Frontal cortex (tissue), 4 donors: ENCODE measurements around the gene LIMK2. TPM values are rescaled to one million over a fixed set of nuclear protein-coding genes. Genes with fewer than 3 reads are reported as not detected.
"Not testable (repeated sequence)": the region's sequence is repeated elsewhere in the genome, so short reads cannot be mapped to it uniquely, and the experiment has no call there.

Source experiments
- DNase-seq, 2 donors: peaks; one replicate each; pipeline ENCODE4 v3.0.0; 2012; ENCODE audit warnings: low spot score in 2 of 2
- FAIRE-seq: peaks from 2 replicates; lab custom pipeline; 2012; peaks lifted over from hg19 to GRCh38; lab: Jason Lieb, UNC
- total RNA-seq: library from RNA; depleted of rRNA; stranded (reverse); fragments of >200 nt; gene quantifications from one replicate; pipeline ENCODE4 v1.2.3, GENCODE V29; 2014
- donor health status: control.
- donor health status: control.
- donor health status: control.

The LIMK2 gene
- total RNA-seq, 1 donor from 2014 or later = 13.9 TPM

DNA sequence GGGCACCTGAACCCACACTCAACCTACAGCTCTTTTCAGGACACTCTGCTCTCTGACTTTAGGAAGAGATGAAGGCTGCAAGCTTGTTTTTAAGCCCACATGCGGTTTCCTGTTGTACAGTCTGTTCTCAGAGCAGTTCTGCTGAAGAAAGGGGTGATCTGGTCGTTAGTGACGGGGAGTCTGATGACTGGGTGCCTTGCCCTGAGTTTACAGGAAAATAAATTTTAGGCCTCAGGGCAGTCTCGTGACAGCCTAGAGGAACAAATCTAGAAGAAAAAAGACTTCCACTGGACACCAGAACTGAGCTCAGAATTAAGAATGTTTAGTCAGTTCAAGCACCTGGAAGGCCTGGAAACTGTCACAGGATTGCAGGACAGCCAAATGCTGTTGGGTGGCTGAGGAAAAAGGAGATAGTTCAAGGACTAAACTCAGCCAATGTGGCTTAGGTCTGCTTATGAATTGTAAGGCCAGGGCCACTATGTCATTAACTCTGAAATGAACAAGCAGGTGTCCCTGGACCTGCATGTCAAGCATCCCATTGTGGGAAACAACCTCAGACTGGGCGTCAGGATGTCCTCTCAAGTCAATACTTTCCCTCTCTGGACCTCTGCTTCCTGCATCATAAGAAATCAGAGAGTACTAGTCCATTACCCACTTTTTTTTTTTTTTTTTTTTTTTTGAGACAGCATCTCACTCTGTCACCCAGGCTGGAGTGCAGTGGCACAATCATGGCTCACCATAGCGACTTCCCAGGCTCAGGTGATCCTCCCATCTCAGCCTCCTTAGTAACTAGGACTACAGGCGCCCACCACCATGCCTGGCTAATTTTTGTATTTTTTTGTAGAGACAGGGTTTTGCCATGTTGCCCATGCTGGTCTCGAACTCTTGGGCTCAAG is 74.5 kb downstream of the LIMK2 start:
- no peak for FAIRE-seq
- no peak for DNase-seq

DNA sequence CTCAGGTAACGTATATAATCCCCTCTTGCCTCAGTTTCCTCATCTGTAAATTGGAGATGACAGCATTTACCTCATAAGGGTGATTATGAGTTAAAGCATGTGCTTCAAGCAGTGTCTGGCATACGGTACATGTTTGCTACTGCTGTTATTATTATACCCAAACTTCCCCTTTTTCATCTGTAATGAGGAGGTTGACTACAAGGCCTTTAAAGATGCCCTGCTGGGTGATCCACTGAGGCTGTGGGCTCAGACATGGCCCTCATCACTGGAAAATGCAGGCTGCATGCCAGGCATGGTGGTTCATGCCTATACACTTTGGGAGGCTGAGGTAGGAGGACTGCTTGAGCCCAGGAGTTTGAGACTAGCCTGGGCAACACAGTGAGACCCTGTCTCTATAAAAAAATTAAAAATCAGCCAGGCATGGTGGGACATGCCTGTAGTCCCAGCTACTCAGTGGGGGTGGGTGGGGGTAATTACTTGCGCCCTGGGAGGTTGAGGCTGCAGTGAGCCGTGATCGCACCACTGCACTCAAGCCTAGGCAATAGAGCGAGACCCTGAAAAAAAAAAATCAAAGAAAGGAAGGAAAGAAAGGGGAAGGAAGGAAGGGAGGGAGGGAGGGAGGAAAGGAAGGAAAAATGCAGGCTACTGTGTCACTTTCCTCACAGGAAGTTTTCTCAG is 75.9 kb downstream of the LIMK2 start:
- DNase-seq (no peak), FAIRE-seq (no peak)

DNA sequence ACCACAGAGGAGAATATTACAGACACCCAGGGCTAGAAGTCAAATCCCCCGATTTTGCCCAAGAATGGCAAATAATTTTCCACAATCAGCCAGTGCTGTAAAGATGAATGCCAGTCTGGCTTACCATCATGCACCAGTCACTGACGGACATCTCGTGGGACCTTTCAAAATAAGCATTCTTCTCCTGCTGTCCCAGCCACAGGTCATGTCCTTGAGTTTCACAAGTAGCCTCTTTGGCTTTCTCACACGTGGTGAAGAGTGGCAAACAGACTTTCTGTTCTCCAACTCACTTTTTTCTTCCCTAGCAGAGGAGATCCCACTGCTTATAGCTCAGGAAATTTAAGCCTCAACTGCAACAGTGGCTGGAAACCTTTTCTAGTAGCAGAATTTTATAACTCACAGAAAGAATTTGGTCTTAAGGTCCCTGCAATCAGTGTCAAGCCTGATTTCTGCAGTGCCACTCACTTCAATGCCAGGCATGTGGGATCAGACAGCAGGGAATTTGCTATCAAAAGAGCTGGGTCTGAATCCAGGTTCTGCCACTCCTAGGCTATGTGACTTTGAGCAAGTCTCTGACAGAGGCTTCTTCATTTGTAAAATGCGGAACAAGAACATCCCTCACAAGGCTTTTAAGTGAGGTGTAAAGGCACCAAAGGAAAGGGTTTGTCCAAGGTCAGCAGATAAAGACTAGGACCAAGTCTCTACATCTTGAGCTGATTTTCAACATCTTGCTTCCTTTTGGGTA is 76.6 kb downstream of the LIMK2 start:
- no peak for DNase-seq
- no peak for FAIRE-seq

DNA sequence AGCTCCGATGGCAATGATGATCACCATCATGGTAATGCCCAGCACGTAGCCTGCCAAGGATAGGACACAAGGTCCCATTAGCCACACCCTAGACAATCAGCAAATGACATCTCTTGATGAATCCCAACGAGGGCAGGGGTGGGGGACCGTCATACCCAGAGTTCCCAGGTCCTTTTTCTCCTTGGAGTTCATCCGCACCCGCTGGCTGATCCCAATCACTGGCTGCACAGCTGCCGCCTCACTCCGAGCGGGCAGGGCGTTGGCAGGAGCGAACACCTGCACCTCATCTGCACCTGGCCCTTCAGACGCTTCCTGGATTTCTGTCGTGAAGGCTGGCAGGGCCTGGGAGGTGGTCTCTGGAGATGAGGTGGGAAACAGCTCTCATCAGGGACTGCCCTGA is 77.2 kb downstream of the LIMK2 start:
- FAIRE-seq (no peak), DNase-seq (no peak)

DNA sequence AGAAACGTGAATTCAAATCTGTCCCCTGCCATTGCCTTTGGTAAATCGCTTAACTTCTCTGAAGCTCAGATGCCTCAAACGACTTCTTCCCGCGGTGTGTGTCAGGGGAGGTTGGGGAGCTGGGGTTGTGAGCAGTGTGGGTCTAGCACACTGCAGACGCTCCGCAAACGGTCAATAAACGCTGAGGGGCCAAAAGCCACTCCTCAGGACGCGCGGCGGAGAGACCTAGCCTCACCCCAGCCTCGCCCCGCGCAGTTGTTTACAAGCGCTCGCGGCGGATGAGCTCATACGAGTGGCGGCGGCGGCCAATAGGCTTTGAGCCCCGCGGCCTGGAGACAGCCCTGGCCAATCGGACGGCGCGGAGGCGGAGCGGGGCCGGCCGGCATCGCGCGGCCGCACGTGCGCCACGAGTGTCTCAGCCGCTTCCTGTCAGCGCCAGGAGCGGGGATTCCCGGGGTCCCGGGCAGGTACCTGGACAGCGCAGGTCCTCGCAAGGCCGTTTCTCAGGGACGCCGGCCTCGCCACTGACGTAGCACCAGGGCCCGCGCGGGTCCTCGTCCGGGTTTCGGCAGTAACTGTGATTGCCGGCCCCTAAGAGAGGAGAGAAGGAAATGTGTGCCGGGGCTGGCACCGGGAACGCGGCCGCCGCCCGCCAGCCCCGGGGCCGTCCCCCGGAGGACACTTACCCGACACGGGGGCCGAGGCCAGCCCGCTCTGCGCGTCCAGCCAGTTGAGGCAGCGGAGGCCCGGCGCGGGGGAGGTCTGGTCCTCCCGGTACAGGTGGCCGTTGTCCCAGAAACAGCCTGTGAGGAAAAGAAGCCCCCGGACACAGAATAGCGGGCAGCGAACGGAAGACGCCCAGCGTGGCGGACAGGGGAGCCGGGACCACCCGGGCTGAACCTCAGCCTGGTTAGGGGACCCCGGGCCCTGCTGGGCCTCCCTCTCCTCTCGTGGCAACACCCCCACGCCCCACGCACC is 78.7 kb downstream of the LIMK2 start:
- no peak for FAIRE-seq

DNA sequence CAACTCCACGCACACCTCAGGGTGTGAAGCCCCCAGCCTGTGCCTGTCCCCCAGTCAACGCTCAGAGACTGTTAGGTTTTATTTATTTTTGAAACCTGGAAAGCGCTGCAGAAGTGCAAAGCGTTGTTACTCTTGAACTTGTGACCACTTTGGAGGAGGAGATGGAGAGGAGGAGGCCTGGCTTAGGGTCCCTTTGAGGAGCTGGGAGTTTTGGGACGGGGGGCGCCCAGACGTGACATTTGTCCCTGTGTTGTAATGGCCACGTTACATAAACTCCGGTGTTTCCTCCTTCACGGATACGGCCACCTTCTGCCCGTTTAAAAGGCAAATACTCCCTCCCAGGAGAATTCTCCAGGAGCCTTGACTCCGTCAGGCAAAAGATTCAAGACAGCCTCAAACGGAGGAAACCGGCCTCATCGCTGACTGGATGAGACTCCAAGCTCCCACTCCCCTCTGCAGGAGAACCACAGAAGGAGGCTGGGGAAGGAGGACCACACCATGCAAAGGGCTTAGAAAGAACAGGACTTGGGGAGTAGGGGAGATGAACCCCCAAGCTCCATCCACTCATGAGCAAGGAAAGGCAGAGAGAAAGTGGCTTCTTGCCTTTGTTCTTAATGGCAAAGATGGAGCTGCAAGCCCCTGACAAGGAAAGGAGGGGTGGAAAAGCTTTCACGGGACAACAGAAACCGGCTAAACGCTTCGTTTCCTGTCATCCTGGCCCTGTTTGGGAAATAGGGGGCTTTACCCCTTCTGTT is 79.6 kb downstream of the LIMK2 start:
- FAIRE-seq = no peak
- DNase-seq = no peak

More for the DNA sequence above, 78.7 kb downstream of the LIMK2 start:
- DNase-seq = peak; percentile 87 to 94

DNA sequence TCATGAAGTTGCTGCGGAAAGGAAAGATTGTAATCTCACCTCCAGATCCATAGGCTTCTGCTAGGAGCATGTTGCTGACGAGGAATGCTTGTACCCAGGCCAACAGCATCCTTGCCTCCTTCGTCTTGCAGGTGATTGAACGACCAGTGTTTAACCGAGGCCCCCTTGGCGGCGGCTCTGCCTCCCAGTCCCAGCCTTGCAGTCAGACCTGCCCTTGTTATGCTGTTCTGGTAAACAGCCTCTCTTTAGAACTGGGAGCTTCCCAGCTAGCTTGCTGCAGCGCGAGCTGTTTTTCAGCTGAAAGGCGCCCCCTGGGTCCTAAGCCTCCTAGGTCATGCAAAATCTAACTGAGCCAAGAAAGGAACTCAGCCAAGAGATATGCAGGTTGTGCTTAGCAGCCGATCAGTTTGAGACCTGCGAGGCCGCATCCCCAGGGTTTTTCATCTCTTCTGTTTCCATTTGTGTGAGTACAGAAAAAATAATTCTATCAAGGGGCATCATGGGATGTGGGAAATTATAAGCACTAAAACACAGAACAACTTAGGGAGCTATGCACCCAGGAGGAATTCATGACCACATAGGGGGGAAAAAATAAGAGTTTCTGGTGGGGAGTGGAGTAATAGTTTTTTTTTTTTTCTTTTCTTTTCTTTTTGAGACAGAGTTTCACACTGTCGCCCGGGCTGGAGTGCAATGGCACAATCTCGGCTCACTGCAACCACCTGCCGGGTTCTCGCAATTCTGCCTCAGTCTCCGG is 80.3 kb downstream of the LIMK2 start, which contains the start of gene PIK3IP1:
Gene PIK3IP1, minus strand, starts transcription at position 253 of the 754 bp plus-strand sequence. Its CDS starts 144 bp downstream, at position 109.
- DNase-seq (peak; percentile 73 to 78), FAIRE-seq (no peak)

DNA sequence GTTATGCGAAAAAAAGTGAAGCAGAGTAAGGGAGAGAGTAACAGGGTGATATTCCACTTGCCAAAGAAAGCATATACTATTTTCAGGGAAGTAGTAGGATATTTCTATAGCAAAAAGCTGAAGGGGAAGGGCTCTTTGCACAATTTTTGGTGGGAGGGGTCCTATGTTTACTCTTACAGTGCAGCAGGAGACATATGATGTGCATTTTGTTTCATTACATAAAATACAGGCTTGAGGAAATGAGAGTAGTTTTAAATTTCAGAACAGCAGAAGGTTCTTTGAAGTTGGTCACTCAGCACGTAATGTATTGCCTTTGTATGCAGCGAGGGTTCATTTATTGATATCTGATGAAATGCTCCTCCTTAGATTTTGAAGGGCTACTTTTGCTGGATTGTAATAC is 83.3 kb downstream of the LIMK2 start:
- no peak for FAIRE-seq

DNA sequence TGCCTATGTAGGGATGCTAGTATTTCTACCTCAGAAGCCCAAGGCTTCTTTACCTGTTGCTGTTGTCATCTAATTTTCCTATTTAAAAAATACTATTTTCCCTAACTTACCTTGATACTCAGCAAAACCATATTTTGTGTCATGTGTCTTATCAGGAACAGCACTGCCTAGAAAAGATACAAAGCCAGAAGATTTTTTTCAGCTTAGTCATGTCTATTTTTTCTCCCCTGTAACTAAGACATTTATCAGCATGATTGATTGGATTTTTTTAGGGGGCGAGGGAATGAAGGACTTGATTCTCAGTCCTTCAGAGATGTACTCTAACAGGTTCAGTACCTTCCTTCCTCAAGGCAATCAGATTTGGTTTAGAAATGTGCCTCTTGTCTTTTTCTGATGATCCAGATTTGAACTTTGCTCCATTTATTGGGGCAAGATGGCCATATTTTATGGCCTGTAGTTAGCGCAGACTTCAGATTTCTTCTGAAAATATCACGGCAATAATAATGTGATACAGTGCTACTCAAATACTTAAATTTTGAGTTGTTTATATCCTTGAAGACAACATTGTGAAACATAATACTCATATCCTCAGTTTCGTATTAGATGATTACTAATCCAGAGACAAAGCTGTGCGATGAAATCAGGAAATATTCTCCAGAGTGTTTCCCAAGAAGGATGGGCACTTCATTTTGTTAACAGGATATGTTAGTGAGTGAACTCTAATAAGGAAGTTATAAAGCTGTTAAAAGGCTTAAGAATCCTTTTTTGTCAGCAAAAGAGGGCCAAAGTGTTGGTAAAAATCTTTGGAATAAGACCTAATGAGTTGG is 83.9 kb downstream of the LIMK2 start:
- FAIRE-seq = no peak
- no peak for DNase-seq

More for the DNA sequence above, 83.3 kb downstream of the LIMK2 start:
- DNase-seq = no peak

DNA sequence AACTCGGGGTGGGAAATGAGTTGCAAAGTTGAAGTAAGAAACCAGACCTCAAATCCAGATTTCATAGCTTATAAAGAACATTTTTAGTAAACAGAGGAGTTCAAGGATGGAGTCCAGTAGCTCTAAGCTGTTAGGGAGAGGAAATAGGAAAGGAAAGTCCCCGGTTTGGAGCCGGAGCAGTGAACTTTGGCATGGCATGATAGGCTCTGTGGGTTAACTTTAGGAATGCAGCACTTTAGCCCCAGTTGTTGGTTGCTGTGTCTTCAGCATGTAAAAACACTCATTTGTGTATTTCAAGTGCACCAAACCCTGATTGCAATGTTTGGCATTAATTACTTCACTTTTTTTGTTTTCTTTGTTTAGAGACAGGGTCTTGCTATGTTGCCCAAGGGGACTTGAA is 88.8 kb downstream of the LIMK2 start:
- DNase-seq (no peak), FAIRE-seq (no peak)

DNA sequence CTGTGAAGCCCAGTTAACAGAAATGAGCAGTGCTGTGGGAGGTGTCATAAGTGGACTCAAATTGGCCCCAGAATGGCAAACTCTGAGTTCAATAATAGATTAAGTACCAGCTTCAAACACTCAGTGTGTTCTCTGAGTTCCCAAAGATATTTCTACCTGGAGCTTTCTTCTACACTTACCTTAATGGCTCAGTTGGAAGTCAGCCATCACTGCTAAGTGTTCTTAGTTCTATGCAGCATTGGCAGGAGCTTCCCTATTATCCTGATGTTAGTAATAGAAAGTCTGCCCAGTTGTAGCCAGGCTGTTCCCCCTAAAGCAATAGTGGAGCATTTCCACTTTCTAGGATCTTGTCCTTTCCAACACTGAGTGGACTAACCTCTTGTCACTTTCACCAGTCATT is 89.9 kb downstream of the LIMK2 start:
- DNase-seq = no peak
- FAIRE-seq = no peak

DNA sequence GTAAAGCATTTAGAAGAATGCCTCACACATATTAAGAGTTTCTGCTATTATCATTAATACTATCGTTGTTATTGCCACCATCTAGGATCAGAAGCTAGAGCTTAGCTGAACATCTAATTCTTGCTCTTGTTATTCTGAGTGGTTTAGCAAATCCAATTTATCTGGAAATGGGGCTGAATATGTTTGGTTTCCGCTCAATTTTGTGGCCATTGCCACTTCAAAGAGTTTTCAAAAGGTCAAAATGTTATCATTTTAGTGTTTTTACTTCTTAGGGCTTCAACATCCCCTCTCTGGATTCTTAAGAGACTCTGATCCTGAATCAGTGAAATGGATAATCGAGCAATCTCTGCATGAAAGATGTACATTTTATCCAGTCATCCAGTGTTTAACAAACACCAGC is 90.4 kb downstream of the LIMK2 start:
- FAIRE-seq (no peak), DNase-seq (no peak)

DNA sequence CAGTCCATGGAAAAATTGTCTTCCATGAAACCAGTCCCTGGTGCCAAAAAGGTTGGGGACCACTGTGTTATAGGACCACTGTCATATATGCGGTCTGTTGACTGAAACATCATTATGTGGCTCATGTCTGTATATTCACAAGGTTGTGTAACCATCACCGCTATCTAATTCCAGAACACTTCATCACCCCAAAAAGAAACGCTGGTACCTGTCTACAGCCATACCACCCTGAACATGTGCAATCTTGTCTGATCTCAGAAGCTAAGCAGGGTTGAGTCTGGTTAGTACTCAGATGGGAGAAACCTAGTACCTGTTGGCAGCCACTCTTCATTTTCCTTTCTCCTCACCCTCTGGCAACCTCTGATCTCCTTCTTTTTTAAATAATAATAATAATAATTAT is 93.1 kb downstream of the LIMK2 start:
- FAIRE-seq = no peak
- no peak for DNase-seq

DNA sequence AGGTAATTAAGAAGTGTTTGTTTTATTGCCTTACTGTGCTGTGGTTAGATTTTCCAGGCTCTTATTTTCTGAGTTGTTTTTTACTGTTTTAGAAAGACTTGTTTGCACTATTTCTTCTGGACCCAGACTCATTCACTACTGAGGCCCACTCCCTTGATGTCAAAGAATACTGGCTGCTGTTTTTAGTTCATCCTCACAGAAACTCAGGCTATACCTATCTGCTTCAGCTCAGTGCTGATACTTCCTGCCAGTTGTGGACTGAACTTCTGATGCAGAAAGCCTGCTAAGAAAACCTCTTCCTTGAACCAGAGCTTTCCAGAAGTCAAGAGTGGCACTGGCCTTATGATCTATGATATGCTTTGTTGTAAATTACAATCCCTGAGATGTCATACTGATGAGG is 96.1 kb downstream of the LIMK2 start:
- DNase-seq (no peak), FAIRE-seq (no peak)

DNA sequence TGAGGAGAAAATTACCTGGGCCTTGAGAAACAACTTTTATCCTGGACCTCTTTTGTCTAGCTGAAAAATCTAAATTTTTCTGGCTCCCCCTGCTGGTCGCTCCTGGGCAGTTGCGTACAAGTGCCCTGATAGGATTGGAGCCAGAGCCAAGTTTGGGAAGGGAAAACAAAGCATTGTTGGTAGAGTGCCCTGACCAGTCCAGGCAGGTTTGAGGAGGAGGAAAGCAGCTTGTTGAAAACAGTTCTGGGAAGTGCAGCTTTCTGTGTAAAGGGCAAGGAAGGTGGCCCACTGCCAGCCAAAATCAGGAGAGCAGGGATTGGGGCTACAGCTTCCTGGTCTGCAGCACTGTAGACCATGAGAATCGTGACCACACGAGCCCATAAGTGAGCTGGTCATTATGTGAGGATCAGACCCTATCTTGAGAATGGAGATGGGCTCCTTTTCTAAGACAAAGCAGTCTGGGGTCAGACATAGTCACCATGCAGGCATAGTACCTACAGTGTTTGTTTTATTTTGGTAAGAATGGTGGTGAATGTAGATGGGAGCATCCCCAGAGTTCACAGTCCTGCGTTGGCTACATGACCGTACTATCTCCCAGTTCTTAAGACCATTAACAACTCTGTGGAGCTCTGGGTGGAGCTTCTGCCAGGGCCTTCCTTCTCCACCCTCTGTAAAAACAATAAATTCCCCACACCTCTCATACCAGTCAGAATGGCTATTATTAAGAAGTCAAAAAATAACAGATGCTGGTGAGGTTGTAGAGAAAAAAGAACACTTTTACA is 101.5 kb downstream of the LIMK2 start:
- DNase-seq (peak; percentile 37 to 73), FAIRE-seq (no peak)

DNA sequence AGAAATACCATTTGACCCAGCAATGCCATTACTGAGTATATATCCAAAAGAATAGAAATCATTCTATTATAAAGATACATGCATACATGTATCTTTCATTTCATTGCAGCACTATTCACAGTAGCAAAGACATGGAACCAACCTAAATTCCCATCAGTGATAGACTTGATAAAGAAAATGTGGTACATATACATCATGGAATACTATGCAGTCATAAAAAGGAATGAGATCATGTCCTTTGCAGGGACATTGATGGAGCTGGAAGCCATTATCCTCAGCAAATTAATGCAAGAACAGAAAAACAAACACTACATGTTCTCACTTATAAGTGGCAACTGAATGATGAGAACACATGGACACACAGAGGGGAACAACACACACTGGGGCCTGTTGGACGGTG is 102.1 kb downstream of the LIMK2 start:
- FAIRE-seq = not testable (repeated sequence)

More for the DNA sequence above, 102.1 kb downstream of the LIMK2 start:
- not testable (repeated sequence) for DNase-seq
